GM18505 (cell line): ENCODE measurements around the gene BCAS3.
A peak's percentile ranks its signal among the peaks of the same experiment; 100 is the strongest.
"Not testable (repeated sequence)": the region's sequence is repeated elsewhere in the genome, so short reads cannot be mapped to it uniquely, and the experiment has no call there.

Experiments
- ATAC-seq: cut with Tn5 transposase; IDR thresholded peaks from one replicate; pipeline ENCODE4 v1.9.1; 2021; ENCODE audit not compliant: unreplicated experiment
- POLR2A ChIP-seq: IDR thresholded peaks from 4 replicates; pipeline ENCODE4 v1.6.1; 2011; ENCODE audit warnings: borderline replicate concordance; ENCODE audit not compliant: insufficient read depth, insufficient read length; ENCODE audit errors: extremely low read depth

BCAS3 gene

DNA sequence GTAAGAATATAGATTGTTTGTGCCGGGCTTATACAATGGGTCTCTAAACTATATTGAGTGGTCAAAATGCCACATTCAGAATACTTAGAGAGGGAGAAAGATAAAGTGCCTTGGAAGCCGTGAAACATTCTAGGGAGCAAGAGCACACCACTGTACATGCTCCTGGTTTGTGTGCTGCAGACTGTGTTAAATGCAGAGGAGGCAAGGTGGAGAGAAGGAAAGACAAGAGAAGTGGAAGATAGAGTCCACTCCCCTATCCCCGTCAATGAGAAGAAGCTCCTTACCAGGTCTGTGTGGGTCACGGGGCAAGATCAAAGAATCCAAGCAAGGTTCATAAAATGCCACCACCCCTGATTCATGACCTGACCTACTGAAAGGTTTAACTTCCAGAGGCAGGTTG, 454.9 kb downstream of the BCAS3 start:
- TF ChIP-seq POLR2A, result no peak
- no peak for ATAC-seq

DNA sequence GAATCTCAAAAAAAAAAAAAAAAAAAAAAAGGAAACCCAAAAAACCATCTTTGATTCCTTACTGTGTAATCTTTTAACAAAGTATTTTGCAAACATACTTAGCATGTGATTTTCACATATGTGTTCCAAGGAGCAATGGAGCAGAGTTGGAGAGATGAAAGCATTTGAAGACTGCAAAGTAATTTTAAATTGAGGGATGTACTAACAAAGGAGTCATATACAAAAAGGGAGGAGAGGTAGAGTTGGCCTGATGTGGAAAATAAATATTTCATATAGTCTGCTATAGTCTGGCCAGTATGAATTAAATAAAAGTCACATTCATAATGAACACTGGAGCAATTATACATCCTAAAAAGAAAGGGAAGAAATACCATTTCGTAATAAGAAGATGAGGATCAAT, 456.2 kb downstream of the BCAS3 start:
- TF ChIP-seq POLR2A, result no peak
- ATAC-seq, result no peak

DNA sequence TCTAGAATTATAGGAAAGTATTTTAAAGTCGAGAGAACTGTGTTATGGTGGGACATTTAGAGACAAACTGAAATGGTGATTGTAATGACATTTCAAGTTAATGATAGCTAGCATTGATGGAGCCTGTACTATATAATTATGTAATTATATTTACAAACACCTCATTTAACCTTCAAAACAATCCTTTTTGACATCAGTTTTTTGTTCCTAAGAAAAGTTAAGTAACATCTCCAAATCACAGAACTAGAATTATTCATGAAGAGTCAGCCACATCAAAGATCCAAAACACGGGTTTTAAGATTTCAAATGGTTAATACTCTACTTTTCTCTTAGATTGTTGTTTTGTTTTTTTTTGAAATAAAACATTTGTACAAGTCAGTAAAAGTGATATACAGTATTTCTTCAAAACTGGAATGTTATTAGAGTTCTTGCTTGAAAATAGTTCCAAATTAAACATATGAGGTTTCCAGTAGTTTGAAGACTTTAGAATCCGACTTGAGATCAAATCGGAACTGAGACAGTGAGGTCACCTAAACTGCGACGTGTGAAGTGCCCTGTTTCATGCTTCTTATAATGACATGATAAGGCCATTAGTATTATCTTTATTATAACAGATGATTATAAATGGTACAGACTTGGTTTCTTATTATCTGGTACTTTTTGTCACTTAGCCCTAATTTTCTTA, 457.0 kb downstream of the BCAS3 start:
- TF ChIP-seq POLR2A, result no peak

DNA sequence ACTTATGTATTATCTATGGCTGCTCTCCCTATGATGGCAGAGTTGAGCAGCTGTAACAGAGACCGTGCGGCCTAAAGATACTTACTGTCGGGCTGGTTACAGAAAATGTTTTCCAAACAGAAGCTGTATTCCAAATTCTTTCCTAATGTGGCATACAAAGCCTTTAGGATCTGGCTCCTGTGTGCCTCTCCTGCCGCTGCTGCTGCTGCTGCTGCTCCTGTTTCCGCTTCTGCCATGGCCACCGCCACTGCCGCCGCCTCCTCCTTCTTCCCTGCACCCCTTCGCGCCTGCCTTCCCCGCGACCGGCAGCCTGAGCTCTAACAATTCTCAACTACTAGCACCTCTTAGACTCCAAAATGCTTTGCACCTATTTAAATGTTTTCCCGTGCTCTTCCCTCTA, 458.1 kb downstream of the BCAS3 start:
- no peak for ATAC-seq
- no peak for TF ChIP-seq POLR2A

More for the DNA sequence above, 457.0 kb downstream of the BCAS3 start:
- ATAC-seq, result no peak

DNA sequence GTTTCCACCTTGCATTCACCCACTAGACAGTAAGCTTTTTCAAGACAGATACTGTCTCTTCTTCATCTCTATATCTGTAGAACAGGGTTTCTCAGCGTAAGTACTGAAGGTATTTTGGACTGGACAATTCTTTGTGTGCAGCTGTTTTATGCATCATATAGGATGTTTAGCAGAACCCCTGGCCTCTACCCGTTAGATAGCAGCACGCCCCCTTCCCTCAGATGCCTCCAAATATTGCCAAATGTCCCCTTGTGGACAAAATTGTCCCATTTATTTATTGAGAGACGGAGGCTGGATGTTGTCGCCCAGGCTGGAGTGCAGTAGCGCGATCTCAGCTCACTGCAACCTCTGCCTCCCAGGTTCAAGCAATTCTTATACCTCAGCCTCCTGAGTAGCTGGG, 458.6 kb downstream of the BCAS3 start:
- no peak for ATAC-seq

GRCh38 chr17:61139219-61139618, 461.6 kb downstream of the BCAS3 start:
- peak; percentile 94 for ATAC-seq
- TF ChIP-seq POLR2A, result no peak

More for the DNA sequence above, 458.6 kb downstream of the BCAS3 start:
- TF ChIP-seq POLR2A, result no peak

DNA sequence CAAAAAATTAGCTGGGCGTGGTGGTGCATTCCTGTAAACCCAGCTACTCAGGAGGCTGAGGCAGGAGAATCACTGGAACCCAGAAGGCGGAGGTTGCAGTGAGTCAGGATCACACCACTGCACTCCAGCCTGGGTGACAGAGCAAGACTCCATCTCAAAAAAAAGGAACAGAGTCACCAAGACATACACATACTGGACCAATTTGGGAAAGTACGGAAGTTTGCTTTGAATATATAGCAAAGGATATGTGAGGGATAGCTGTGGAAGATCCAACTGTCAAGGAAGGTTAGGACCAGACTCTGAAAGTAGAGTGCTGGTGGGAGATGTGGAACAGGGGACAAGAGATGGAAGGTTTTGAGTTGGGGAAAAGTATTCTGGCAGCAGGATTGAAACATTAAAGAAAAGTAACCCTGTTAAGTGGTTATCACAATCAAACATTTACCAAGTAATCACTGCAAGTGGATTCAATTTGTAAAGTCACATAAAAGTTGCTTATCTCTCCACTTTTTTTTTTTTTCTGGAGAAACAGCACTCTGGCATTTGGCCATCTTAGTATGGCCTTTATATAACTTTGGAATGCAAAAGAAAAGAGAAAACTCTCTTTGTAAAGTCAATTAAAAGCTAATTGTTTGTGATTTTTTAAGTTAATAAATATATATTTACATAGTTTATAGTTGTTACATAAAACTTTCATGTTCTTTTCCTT, 462.6 kb downstream of the BCAS3 start:
- no peak for TF ChIP-seq POLR2A
- ATAC-seq, result no peak

- ATAC-seq, result no peak
- TF ChIP-seq POLR2A, result no peak
Observed at GRCh38 chr17:61143026-61143425, 465.4 kb downstream of the BCAS3 start.

GRCh38 chr17:61144137-61144536, 466.5 kb downstream of the BCAS3 start:
- TF ChIP-seq POLR2A, result no peak
- ATAC-seq, result no peak

DNA sequence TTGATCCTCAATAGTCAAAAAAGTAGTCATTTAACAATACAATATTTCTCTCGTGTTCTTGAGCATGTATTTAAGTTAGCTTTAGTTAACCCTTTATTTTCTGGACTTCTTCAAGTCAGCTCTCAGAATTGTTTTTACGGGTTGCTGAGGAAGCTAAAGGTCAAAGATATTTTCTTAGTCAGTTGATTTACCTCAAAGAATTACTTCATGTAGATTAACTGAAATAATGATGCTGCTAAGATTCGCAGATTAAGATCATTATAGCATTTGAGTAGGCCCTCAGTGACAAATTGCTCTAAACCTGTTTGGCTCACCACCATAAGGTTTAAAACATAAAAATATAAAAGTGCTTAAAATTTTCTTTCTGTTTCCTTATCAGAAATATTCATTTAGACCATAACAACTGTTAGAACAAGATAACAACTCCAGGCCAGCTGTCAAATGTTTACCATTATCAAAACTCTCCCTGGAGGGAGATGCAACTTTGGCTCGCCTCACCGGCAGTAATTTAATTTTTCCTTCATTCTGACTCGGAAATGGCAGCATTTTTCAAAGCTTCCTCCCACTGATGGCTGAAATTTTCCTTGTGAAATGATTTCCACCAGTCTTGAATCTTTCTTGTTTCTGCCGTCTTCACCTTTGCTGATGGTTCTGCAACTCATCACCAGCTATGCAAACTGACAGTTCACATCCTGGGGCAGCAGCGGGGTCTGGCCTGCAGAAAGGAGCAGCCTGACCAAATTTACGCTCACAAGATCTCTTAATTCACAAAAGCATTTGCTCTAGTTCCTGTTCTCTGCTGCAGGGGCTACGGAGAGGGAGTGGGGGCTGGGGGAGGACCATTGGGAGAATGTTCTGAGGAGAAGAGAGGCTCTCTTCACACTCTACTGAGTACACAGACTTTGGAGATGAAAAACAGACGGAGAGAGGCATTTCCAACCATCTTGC, 467.2 kb downstream of the BCAS3 start:
- ATAC-seq, result no peak
- TF ChIP-seq POLR2A, result no peak

- not testable (repeated sequence) for ATAC-seq
Observed at GRCh38 chr17:61146833-61147232, 469.2 kb downstream of the BCAS3 start.

- ATAC-seq, result no peak
- TF ChIP-seq POLR2A, result no peak
Observed at GRCh38 chr17:61149106-61149825, 471.6 kb downstream of the BCAS3 start.

DNA sequence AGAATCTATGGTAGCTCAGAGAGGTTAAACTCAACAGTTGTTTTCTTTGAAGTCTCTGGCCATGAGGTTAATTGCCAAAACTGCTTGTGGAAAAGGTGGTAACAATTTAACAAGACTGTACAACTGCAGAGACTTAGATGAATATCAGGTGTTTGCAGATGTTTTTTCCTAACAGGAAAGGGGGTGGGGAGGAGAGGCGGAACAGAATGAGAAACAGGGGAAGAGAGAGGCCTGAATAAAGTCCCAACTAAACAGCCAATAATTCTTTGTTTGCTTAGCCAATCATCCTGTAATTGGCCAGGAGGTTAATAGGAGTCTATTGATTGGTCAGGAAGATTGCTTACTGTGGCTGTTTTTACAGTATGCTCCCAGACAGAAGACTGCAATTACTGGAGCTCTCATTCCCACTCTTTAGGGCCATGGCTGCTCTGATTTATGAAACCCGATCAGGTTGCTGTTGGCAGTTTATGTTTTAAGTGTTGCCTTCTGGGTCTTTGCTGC, 472.3 kb downstream of the BCAS3 start:
- TF ChIP-seq POLR2A, result no peak
- ATAC-seq, result no peak
